A549 (cell line): ENCODE results near the gene PAIP2. TPM values are rescaled to one million over a fixed set of nuclear protein-coding genes. Genes with fewer than 3 reads are reported as not detected.

ENCODE experiments used
- ATAC-seq, 2 experiments: fragments of 200-7000 bp in 1 of 2; fragments of >200 bp in 1 of 2; cut with Nextera tagmentation in 1 of 2; cut with Tn5 transposase in 1 of 2; 3 replicates each; pipeline versions ENCODE4 v1.8.0 to v1.9.1; 2018 to 2020; ENCODE audit warnings: mild to moderate bottlenecking in 1 of 2, moderate library complexity in 1 of 2
- CTCF ChIA-PET: fragments of 300-600 bp; sonication (Branson Sonifier 250); formaldehyde crosslinking; extraction: SDS; loops from one replicate; lab custom pipeline; 2021; ENCODE audit warnings: antibody characterized with exemption, inconsistent platforms; lab: Yijun Ruan, JAX
- POLR2A ChIA-PET: fragments of 350-600 bp; formaldehyde crosslinking; extraction: SDS; loops from one replicate; lab custom pipeline; 2021; ENCODE audit warnings: antibody characterized with exemption, inconsistent platforms; lab: Yijun Ruan, JAX
- DNase-seq, 2 experiments: peaks; one replicate each; pipeline versions ENCODE4 v3.0.0 to v3.0.0-alpha.2; 2011 to 2016; ENCODE audit warnings: low read depth in 1 of 2, low spot score in 1 of 2
- FAIRE-seq: peaks from 2 replicates; lab custom pipeline; 2011; peaks lifted over from hg19 to GRCh38; lab: Jason Lieb, UNC
- H3K27ac ChIP-seq, 2 experiments: fragments of >200 bp; sonication (Bioruptor Twin); formaldehyde crosslinking; 3 replicates each; pipeline ENCODE4 v1.5.1; 2016 to 2017
- H3K4me1 ChIP-seq: fragments of >200 bp; sonication (Bioruptor Twin); formaldehyde crosslinking; 3 replicates; pipeline ENCODE4 v1.6.1; 2016
- H3K4me2 ChIP-seq: fragments of >200 bp; sonication (Bioruptor Twin); formaldehyde crosslinking; 3 replicates; pipeline ENCODE4 v1.6.1; 2016
- H3K4me3 ChIP-seq: fragments of >200 bp; sonication (Bioruptor Twin); formaldehyde crosslinking; 3 replicates; pipeline ENCODE4 v1.5.1; 2016
- H3K9me3 ChIP-seq: fragments of >200 bp; sonication (Bioruptor Twin); formaldehyde crosslinking; 3 replicates; pipeline ENCODE4 v1.6.1; 2016
- HDAC2 ChIP-seq: fragments of 200-600 bp; sonication (generic); IDR thresholded peaks from 2 replicates; pipeline ENCODE4 v1.6.1; 2016
- PHF8 ChIP-seq: fragments of 200-600 bp; sonication (generic); IDR thresholded peaks from 2 replicates; pipeline ENCODE4 v1.6.1; 2016; ENCODE audit warnings: low read depth, mild to moderate bottlenecking, antibody characterized with exemption, moderate library complexity, borderline replicate concordance
- WGBS: methylation state at CpG from one replicate; pipeline ENCODE4 v1.1.6; 2017; ENCODE audit errors: missing lambda C conversion rate; 5-methylcytosine and 5-hydroxymethylcytosine counted together
- polyA plus RNA-seq, 4 experiments: library from polyadenylated mRNA; depleted of rRNA in 3 of 4; stranded (reverse); fragments of >200 nt; fragmentation: RNase III in 1 of 4; extraction: RNeasy Plus Mini Kit Qiagen cat#74134 plus additional on column Dnase treatment in 1 of 4; gene quantifications; 2 replicates in 3 of 4; 3 replicates in 1 of 4; pipeline ENCODE4 v1.2.3, GENCODE V29; 2011 to 2017
- small RNA-seq, 6 experiments: library from RNA; depleted of rRNA; stranded (forward); fragments of <200 nt; gene quantifications; one replicate each; pipeline ENCODE3, GENCODE V24; 2012
- TF ChIP-seq, protein P1 (sequence below): fragments of >200 bp; sonication (Bioruptor Twin); formaldehyde crosslinking; IDR thresholded peaks from 3 replicates; pipeline ENCODE4 v1.6.1; 2016
- TF ChIP-seq, protein P2 (sequence below): fragments of >200 bp; sonication (Bioruptor Twin); formaldehyde crosslinking; IDR thresholded peaks from 3 replicates; pipeline ENCODE4 v1.5.1; 2016
- TF ChIP-seq, protein P3 (sequence below): fragments of 450-650 bp; IDR thresholded peaks from 2 replicates; pipeline ENCODE4 v1.6.1; 2014; ENCODE audit warnings: antibody characterized with exemption
- TF ChIP-seq, protein P4 (sequence below): IDR thresholded peaks from 2 replicates; pipeline ENCODE4 v1.6.1; 2012

PAIP2 gene
- polyA plus RNA-seq, 2 of the 4 experiments (the other 2 are of a cell fraction): 109 to 128 TPM

DNA sequence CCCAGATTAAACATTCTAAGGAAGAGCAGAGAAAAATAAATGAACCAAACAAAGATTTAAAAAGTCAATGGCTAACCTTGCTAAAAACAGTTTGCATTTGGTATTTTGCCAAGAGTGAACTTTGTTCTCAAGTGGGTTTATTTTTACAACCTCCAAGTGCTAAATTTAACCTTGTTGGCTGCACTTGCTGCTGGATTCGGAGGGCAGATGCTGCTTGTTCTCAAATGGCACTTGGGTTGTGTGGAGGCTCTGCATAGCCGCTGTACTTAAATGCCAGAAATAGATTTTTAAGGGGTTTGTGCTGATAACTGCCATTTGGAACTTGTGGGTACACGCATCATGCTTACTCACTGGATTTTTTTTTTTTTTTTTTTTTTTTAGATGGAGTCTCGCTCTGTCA is 75.6 kb downstream of the PAIP2 start:
- Histone ChIP-seq H3K4me1 (no peaks in the 10 kb centered on the region), H3K4me3 (no peak overlapping the region), H3K9me3 (no peaks in the 10 kb centered on the region), H3K4me2 (no peak overlapping the region), H3K27ac (no peak overlapping the region)
- ChIA-PET POLR2A (no interaction called here), CTCF (interaction anchor here (0.7 to 13.8 kb wide), 2 partner anchors 33 to 100 kb away, joined by 4 to 392 read pairs; no protein-coding TSS in a partner anchor)
- WGBS: 85% methylated on average over 4 of the region's 4 CpGs
- no peak for DNase-seq
- FAIRE-seq: no peak
- no peak for TF ChIP-seq HDAC2
- TF ChIP-seq, protein P1, sequence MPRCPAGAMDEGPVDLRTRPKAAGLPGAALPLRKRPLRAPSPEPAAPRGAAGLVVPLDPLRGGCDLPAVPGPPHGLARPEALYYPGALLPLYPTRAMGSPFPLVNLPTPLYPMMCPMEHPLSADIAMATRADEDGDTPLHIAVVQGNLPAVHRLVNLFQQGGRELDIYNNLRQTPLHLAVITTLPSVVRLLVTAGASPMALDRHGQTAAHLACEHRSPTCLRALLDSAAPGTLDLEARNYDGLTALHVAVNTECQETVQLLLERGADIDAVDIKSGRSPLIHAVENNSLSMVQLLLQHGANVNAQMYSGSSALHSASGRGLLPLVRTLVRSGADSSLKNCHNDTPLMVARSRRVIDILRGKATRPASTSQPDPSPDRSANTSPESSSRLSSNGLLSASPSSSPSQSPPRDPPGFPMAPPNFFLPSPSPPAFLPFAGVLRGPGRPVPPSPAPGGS: no peak
- TF ChIP-seq, protein P2, sequence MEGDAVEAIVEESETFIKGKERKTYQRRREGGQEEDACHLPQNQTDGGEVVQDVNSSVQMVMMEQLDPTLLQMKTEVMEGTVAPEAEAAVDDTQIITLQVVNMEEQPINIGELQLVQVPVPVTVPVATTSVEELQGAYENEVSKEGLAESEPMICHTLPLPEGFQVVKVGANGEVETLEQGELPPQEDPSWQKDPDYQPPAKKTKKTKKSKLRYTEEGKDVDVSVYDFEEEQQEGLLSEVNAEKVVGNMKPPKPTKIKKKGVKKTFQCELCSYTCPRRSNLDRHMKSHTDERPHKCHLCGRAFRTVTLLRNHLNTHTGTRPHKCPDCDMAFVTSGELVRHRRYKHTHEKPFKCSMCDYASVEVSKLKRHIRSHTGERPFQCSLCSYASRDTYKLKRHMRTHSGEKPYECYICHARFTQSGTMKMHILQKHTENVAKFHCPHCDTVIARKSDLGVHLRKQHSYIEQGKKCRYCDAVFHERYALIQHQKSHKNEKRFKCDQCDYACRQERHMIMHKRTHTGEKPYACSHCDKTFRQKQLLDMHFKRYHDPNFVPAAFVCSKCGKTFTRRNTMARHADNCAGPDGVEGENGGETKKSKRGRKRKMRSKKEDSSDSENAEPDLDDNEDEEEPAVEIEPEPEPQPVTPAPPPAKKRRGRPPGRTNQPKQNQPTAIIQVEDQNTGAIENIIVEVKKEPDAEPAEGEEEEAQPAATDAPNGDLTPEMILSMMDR: no peak
- TF ChIP-seq, protein P3, sequence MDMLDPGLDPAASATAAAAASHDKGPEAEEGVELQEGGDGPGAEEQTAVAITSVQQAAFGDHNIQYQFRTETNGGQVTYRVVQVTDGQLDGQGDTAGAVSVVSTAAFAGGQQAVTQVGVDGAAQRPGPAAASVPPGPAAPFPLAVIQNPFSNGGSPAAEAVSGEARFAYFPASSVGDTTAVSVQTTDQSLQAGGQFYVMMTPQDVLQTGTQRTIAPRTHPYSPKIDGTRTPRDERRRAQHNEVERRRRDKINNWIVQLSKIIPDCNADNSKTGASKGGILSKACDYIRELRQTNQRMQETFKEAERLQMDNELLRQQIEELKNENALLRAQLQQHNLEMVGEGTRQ: no peak
- no peak for ATAC-seq

DNA sequence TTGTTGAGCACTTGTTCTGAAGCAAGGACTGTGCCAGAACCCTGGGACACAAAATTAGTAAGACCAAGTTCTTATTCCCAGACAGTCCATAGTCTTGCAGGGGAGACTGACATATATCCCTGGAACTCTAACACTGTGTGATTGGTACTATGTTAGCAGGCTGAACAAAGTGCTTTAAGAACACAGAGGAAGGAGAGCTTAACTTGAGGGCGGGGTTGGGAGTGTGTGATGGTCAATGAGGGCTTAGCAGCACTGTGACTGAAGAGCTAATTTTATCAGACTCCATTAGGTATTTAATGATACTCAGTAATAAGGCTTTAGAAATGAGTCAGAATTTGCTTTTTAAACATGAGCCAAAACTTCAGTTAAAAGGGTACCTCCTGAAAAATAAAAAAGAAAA is 77.1 kb downstream of the PAIP2 start:
- ATAC-seq (no peak), FAIRE-seq (no peak), DNase-seq (no peak)
- no peaks in the 10 kb centered on the region for H3K9me3 ChIP-seq
- WGBS: 59% methylated on average over 1 of the region's 1 CpG
- ChIA-PET CTCF (interaction anchor here (0.9 to 13.8 kb wide), 7 partner anchors 8 to 357 kb away, joined by 3 to 392 read pairs (median 15); partner anchors contain the start of gene DNAJC18), POLR2A (no interaction called here)
- H3K4me2 ChIP-seq: no peak overlapping the region
- no peak overlapping the region for H3K4me3 ChIP-seq
- TF ChIP-seq, protein P1: no peak
- no peak for TF ChIP-seq PHF8
- TF ChIP-seq, protein P4, sequence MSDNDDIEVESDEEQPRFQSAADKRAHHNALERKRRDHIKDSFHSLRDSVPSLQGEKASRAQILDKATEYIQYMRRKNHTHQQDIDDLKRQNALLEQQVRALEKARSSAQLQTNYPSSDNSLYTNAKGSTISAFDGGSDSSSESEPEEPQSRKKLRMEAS: no peak
- TF ChIP-seq, all 56 proteins: peak for 0
- H3K27ac ChIP-seq: no peak overlapping the region
- H3K4me1 ChIP-seq: no peaks in the 10 kb centered on the region

Small RNAs within 50 kb of the gene (small RNA-seq; reads per million reads assigned to genes)
- gene RNA5SP195: 0 reads per million in 6 experiments

Other genes starting within 250 kb of the PAIP2 start
- gene SIL1, start 143.5 kb upstream of the PAIP2 start, polyA plus RNA-seq (2011; rRNA removed): 28.5 and 45.5 TPM in 2 replicates
- 23.0 to 31.7 TPM (median 27.6 TPM) in 3 replicates for gene SIL1, start 143.5 kb upstream of the PAIP2 start, polyA plus RNA-seq (2017; fragmentation: RNase III; extraction: RNeasy Plus Mini Kit Qiagen cat#74134 plus additional on column Dnase treatment)
- 157 and 178 TPM in 2 replicates for gene MATR3, start 48.1 kb upstream of the PAIP2 start, polyA plus RNA-seq (2011; rRNA removed)
- 181 to 189 TPM (median 187 TPM) in 3 replicates for gene MATR3, start 48.1 kb upstream of the PAIP2 start, polyA plus RNA-seq (2017; fragmentation: RNase III; extraction: RNeasy Plus Mini Kit Qiagen cat#74134 plus additional on column Dnase treatment)
- 7.7 and 9.5 TPM in 2 replicates for gene SLC23A1, start 41.4 kb downstream of the PAIP2 start, polyA plus RNA-seq (2011; rRNA removed)
- gene SLC23A1, start 41.4 kb downstream of the PAIP2 start, polyA plus RNA-seq (2017; fragmentation: RNase III; extraction: RNeasy Plus Mini Kit Qiagen cat#74134 plus additional on column Dnase treatment): 4.0 to 5.1 TPM (median 4.3 TPM) in 3 replicates
- 0.09 TPM in 1 of 2 replicates, not detected in the other for gene MZB1, start 48.1 kb downstream of the PAIP2 start, polyA plus RNA-seq (2011; rRNA removed)
- 0.09 to 0.14 TPM in 2 of 3 replicates, not detected in the other for gene MZB1, start 48.1 kb downstream of the PAIP2 start, polyA plus RNA-seq (2017; fragmentation: RNase III; extraction: RNeasy Plus Mini Kit Qiagen cat#74134 plus additional on column Dnase treatment)
- 0.23 and 0.33 TPM in 2 replicates for gene PROB1, start 53.2 kb downstream of the PAIP2 start, polyA plus RNA-seq (2011; rRNA removed)
- 0.47 to 0.67 TPM (median 0.48 TPM) in 3 replicates for gene PROB1, start 53.2 kb downstream of the PAIP2 start, polyA plus RNA-seq (2017; fragmentation: RNase III; extraction: RNeasy Plus Mini Kit Qiagen cat#74134 plus additional on column Dnase treatment)
- 4.5 and 5.7 TPM in 2 replicates for gene SPATA24, start 62.2 kb downstream of the PAIP2 start, polyA plus RNA-seq (2011; rRNA removed)
- 6.9 to 7.5 TPM (median 7.0 TPM) in 3 replicates for gene SPATA24, start 62.2 kb downstream of the PAIP2 start, polyA plus RNA-seq (2017; fragmentation: RNase III; extraction: RNeasy Plus Mini Kit Qiagen cat#74134 plus additional on column Dnase treatment)
- gene DNAJC18, start 97.7 kb downstream of the PAIP2 start, polyA plus RNA-seq (2011; rRNA removed): 5.3 TPM in 2 replicates
- 4.2 to 6.1 TPM (median 5.3 TPM) in 3 replicates for gene DNAJC18, start 97.7 kb downstream of the PAIP2 start, polyA plus RNA-seq (2017; fragmentation: RNase III; extraction: RNeasy Plus Mini Kit Qiagen cat#74134 plus additional on column Dnase treatment)
- not detected in 2 replicates for gene ECSCR, start 120.9 kb downstream of the PAIP2 start, polyA plus RNA-seq (2011; rRNA removed)
- not detected in 3 replicates for gene ECSCR, start 120.9 kb downstream of the PAIP2 start, polyA plus RNA-seq (2017; fragmentation: RNase III; extraction: RNeasy Plus Mini Kit Qiagen cat#74134 plus additional on column Dnase treatment)
- gene SMIM33, start 129.2 kb downstream of the PAIP2 start, polyA plus RNA-seq (2011; rRNA removed): not detected in 2 replicates
- gene SMIM33, start 129.2 kb downstream of the PAIP2 start, polyA plus RNA-seq (2017; fragmentation: RNase III; extraction: RNeasy Plus Mini Kit Qiagen cat#74134 plus additional on column Dnase treatment): not detected in 3 replicates
- gene STING1, start 140.9 kb downstream of the PAIP2 start, polyA plus RNA-seq (2011; rRNA removed): 0.57 and 0.72 TPM in 2 replicates
- gene STING1, start 140.9 kb downstream of the PAIP2 start, polyA plus RNA-seq (2017; fragmentation: RNase III; extraction: RNeasy Plus Mini Kit Qiagen cat#74134 plus additional on column Dnase treatment): 0.61 to 0.92 TPM (median 0.76 TPM) in 3 replicates
- 74.8 and 92.9 TPM in 2 replicates for gene UBE2D2, start 219.5 kb downstream of the PAIP2 start, polyA plus RNA-seq (2011; rRNA removed)
- gene UBE2D2, start 219.5 kb downstream of the PAIP2 start, polyA plus RNA-seq (2017; fragmentation: RNase III; extraction: RNeasy Plus Mini Kit Qiagen cat#74134 plus additional on column Dnase treatment): 114 to 116 TPM (median 115 TPM) in 3 replicates